HS-27A (cell line): ENCODE results near the gene ATP6V0D1.

ENCODE experiments used
- DNase-seq: peaks from one replicate; pipeline ENCODE4 v3.0.0-alpha.2; 2012; ENCODE audit warnings: low read depth, missing footprints

ATP6V0D1 gene

GRCh38 chr16:67406111-67406971 is 74.6 kb downstream of the ATP6V0D1 start:
- DNase-seq: no peak

- DNase-seq: no peak
Observed at GRCh38 chr16:67405336-67405735, 75.6 kb downstream of the ATP6V0D1 start.

GRCh38 chr16:67404740-67405226 is 76.2 kb downstream of the ATP6V0D1 start:
- DNase-seq: no peak

GRCh38 chr16:67403976-67404555 is 76.9 kb downstream of the ATP6V0D1 start:
- no peak for DNase-seq

GRCh38 chr16:67400901-67401300 is 80.1 kb downstream of the ATP6V0D1 start:
- DNase-seq: no peak

- no peak for DNase-seq
Observed at GRCh38 chr16:67399749-67400704, 80.9 kb downstream of the ATP6V0D1 start.

- no peak for DNase-seq
Observed at GRCh38 chr16:67399218-67399733, 81.7 kb downstream of the ATP6V0D1 start.

GRCh38 chr16:67398546-67399217 is 82.3 kb downstream of the ATP6V0D1 start:
- DNase-seq: no peak

- no peak for DNase-seq
Observed at GRCh38 chr16:67397812-67398545, 83.0 kb downstream of the ATP6V0D1 start.

GRCh38 chr16:67397036-67397801 is 83.7 kb downstream of the ATP6V0D1 start:
- no peak for DNase-seq

GRCh38 chr16:67396159-67397035 is 84.6 kb downstream of the ATP6V0D1 start:
- no peak for DNase-seq

- DNase-seq: no peak
Observed at GRCh38 chr16:67395458-67396158, 85.3 kb downstream of the ATP6V0D1 start.

- DNase-seq: no peak
Observed at GRCh38 chr16:67395105-67395457, 85.9 kb downstream of the ATP6V0D1 start.

GRCh38 chr16:67394155-67395104 is 86.5 kb downstream of the ATP6V0D1 start:
- no peak for DNase-seq

GRCh38 chr16:67393788-67394154 is 87.2 kb downstream of the ATP6V0D1 start:
- no peak for DNase-seq

GRCh38 chr16:67393111-67393787 is 87.7 kb downstream of the ATP6V0D1 start, which contains the start of gene TPPP3:
TPPP3 (minus strand) TSS chr16:67393498; CDS start chr16:67391111, 2,387 bp downstream.
- no peak for DNase-seq
